Calu3 (cell line): Measurements from ENCODE around the gene LAT. TPM values are rescaled to one million over a fixed set of nuclear protein-coding genes. Genes with fewer than 3 reads are reported as not detected.
A peak's percentile ranks its signal among the peaks of the same experiment; 100 is the strongest.

Source experiments
- BruUV-seq: library from RNA; stranded (reverse); fragments of 400-500 nt; replicated peaks from 2 replicates; lab custom pipeline; 2021; lab: Mats Ljungman, UMichigan
- CTCF ChIA-PET: fragments of 300-600 bp; sonication (Branson Sonifier 250); formaldehyde crosslinking; loops from one replicate; lab custom pipeline; 2022; ENCODE audit warnings: antibody characterized with exemption; lab: Charles Lee
- DNase-seq: peaks from one replicate; pipeline ENCODE4 v3.0.0; 2022
- H3K27ac Mint-ChIP-seq: one replicate; pipeline ENCODE4 v1.8.0; 2022; ENCODE audit warnings: mixed read lengths; ENCODE audit not compliant: unreplicated experiment
- H3K27me3 Mint-ChIP-seq: one replicate; pipeline ENCODE4 v1.8.0; 2022; ENCODE audit warnings: mixed read lengths; ENCODE audit not compliant: unreplicated experiment
- H3K36me3 Mint-ChIP-seq: one replicate; pipeline ENCODE4 v1.8.0; 2022; ENCODE audit warnings: mild to moderate bottlenecking, moderate library complexity, mixed read lengths; ENCODE audit not compliant: insufficient read depth, unreplicated experiment
- H3K4me1 Mint-ChIP-seq: one replicate; pipeline ENCODE4 v1.8.0; 2022; ENCODE audit warnings: mild to moderate bottlenecking, low read depth, mixed read lengths; ENCODE audit not compliant: unreplicated experiment
- H3K4me3 Mint-ChIP-seq: one replicate; pipeline ENCODE4 v1.8.0; 2022; ENCODE audit warnings: mild to moderate bottlenecking, low read depth, moderate library complexity, mixed read lengths; ENCODE audit not compliant: unreplicated experiment
- H3K9me3 Mint-ChIP-seq: one replicate; pipeline ENCODE4 v1.8.0; 2022; ENCODE audit warnings: low read depth, mixed read lengths; ENCODE audit not compliant: unreplicated experiment
- intact Hi-C: fragments of 100-400 bp; cut with micrococcal nuclease; formaldehyde crosslinking; loops from one replicate; pipeline ENCODE4 v1.10.0; 2022; ENCODE audit not compliant: unreplicated experiment
- total RNA-seq: library from RNA; stranded (reverse); gene quantifications from 2 replicates; pipeline ENCODE4 v1.2.3, GENCODE V29; 2022
- TF ChIP-seq, protein P1 (sequence below): fragments of 200-600 bp; IDR thresholded peaks from one replicate; pipeline ENCODE4 v1.8.0; 2022; ENCODE audit warnings: antibody characterized with exemption; ENCODE audit not compliant: unreplicated experiment

LAT gene
- total RNA-seq, 1 experiment from 2014 or later = 11.3 TPM

DNA sequence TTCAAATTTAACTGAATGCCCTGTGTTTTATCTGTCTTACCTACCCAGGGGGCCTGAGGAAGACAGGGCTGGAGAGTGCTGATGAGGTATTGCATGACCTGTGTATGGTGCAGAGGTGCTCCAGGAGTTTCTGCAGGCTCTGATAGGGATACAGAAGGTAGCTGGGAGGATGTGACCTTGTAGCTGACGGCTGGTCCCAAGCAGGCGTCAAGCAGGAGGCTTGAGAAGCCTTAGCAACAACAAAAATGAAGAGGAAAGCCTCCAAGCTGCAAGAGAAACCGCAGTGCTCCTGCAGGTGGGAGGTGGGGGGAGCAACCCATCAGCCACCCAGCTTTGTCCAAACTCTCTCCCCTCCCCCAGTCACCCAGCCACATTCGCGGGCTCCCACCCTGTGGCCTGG lies 40.4 kb downstream of the LAT start:
- peaks cover 46% of the 10 kb centered on the region for H3K27me3 Mint-ChIP-seq
- DNase-seq = no peak
- TF ChIP-seq, protein P1, sequence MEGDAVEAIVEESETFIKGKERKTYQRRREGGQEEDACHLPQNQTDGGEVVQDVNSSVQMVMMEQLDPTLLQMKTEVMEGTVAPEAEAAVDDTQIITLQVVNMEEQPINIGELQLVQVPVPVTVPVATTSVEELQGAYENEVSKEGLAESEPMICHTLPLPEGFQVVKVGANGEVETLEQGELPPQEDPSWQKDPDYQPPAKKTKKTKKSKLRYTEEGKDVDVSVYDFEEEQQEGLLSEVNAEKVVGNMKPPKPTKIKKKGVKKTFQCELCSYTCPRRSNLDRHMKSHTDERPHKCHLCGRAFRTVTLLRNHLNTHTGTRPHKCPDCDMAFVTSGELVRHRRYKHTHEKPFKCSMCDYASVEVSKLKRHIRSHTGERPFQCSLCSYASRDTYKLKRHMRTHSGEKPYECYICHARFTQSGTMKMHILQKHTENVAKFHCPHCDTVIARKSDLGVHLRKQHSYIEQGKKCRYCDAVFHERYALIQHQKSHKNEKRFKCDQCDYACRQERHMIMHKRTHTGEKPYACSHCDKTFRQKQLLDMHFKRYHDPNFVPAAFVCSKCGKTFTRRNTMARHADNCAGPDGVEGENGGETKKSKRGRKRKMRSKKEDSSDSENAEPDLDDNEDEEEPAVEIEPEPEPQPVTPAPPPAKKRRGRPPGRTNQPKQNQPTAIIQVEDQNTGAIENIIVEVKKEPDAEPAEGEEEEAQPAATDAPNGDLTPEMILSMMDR = no peak
- H3K4me3 Mint-ChIP-seq = no peak overlapping the region
- no peaks in the 10 kb centered on the region for H3K9me3 Mint-ChIP-seq
- no peaks in the 10 kb centered on the region for H3K4me1 Mint-ChIP-seq
- no peak overlapping the region for H3K27ac Mint-ChIP-seq
- H3K36me3 Mint-ChIP-seq = no peaks in the 10 kb centered on the region
- CTCF ChIA-PET = no interaction called here
- BruUV-seq = no TSS peak
- intact Hi-C loops = no loop called here

DNA sequence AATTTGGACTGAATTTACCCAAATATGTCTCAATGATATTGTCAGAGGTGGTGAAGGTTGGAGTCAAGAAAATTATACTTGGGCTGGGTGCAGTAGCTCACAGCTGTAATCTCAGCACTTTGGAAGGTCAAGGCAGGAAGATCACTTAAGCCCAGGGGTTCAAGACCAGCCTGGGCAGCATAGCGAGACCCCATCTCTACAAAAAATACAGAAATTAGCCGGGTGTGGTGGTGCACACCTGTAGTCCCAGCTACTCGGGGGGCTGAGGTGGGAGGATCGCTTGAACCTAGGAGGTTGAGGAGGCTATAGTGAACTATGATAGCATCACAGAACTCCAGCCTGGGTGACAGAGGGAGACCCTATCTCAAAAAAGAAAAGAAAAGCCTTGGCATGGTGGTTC lies 40.9 kb downstream of the LAT start:
- Mint-ChIP-seq H3K27me3 (peaks cover 41% of the 10 kb centered on the region), H3K4me3 (no peak overlapping the region), H3K9me3 (no peaks in the 10 kb centered on the region), H3K27ac (no peak overlapping the region), H3K36me3 (no peaks in the 10 kb centered on the region), H3K4me1 (no peaks in the 10 kb centered on the region)
- TF ChIP-seq, protein P1 = no peak
- intact Hi-C loops = no loop called here
- no peak for DNase-seq
- BruUV-seq = no TSS peak
- CTCF ChIA-PET = no interaction called here

DNA sequence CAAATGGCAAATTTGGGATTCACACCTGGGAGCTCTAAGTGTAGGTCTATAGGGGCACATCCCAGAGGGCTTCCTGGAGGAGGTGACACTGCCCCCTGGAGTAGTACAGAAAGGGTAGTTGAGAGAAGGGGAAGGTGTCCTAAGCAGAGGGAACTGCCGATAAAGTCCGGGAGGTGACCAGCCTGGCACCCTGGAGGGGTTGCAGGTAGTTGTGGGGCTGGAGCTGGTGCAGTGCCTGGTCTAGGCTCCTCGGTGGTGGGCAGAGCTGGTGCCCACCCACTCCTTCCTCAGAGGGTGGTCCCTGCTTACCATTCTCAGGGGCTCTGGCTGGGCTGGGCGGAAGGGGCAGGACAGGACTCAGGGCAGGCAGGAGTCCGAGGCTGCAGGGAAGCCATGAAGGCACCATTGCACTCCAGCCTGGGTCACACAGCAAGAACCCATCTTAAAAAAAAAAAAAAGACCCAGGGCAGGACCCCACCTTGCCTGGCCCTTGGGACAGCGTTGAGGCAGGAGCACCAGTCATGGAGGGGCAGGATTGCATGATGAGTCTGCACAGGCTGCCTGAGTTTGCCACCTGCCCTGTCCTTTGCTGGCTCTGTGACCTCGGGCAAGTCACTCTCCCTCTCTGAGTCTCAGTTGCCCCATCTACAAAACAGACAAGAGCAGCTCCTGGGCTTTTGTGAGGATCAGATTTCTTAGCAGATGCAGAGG lies 43.8 kb downstream of the LAT start:
- BruUV-seq = no TSS peak
- Mint-ChIP-seq H3K27ac (no peak overlapping the region), H3K27me3 (peaks cover 28% of the 10 kb centered on the region), H3K36me3 (no peaks in the 10 kb centered on the region), H3K9me3 (no peaks in the 10 kb centered on the region), H3K4me1 (no peaks in the 10 kb centered on the region), H3K4me3 (no peak overlapping the region)
- no peak for DNase-seq
- intact Hi-C loops = no loop called here
- TF ChIP-seq, protein P1 = no peak
- CTCF ChIA-PET = interaction anchor here (0.6 kb wide), 1 partner anchor 327 kb away, joined by 4 read pairs; no protein-coding TSS in a partner anchor

DNA sequence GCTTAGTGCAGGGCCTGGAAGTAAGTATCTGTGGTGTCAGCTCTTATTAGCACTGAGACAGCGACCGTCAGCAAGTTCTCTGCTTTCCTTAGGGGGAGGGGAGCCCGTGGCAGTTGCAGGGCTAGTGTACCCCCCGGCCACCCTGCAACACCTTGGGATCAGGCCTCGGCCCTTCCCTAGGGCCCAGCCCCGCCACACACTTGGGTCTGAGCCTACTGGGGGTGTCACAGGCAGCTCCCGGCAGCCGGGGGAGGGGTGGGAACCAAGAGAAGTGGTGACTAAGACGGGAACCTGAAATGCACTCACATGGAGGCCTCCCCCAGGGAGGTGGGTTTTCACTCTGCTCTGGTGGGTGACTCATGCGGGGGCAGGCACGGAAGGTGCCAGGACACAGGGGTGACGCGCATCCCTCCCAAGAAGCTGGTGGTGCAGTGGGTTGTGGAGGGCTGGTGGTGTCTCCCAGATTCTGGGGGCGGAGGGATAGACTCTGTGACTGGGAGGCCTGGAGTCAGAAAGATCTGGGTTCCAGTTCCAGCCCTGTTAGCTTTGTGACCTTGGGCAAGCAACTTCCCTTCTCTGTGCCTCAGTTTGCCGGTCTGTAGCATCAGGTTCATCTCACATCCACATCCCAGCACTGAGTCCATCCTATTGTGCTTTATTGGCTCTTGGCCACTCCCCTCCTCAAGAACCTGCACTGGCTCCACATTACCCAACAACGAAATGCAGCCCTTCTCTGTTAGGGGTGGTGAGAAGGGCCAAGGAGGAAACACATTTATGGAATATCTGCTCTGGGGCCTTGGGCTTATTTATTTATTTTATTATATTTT lies 44.5 kb downstream of the LAT start:
- H3K9me3 Mint-ChIP-seq = no peaks in the 10 kb centered on the region
- peak; percentile 68 for DNase-seq
- H3K27me3 Mint-ChIP-seq = peaks cover 20% of the 10 kb centered on the region
- intact Hi-C loops = no loop called here
- no peaks in the 10 kb centered on the region for H3K4me1 Mint-ChIP-seq
- TF ChIP-seq, protein P1 = no peak
- H3K27ac Mint-ChIP-seq = no peak overlapping the region
- BruUV-seq = no TSS peak
- no peak overlapping the region for H3K4me3 Mint-ChIP-seq
- no peaks in the 10 kb centered on the region for H3K36me3 Mint-ChIP-seq
- CTCF ChIA-PET = interaction anchor here (0.6 kb wide), 2 partner anchors 326 to 1003 kb away, joined by 3 to 4 read pairs; no protein-coding TSS in a partner anchor
